Fibroblast of upper back skin (primary cell): Measurements from ENCODE around the gene CD4.
"Not testable (repeated sequence)": the region's sequence is repeated elsewhere in the genome, so short reads cannot be mapped to it uniquely, and the experiment has no call there.

Source experiments
- DNase-seq: peaks from one replicate; pipeline ENCODE4 v3.0.0-alpha.2; 2013

CD4 gene

DNA sequence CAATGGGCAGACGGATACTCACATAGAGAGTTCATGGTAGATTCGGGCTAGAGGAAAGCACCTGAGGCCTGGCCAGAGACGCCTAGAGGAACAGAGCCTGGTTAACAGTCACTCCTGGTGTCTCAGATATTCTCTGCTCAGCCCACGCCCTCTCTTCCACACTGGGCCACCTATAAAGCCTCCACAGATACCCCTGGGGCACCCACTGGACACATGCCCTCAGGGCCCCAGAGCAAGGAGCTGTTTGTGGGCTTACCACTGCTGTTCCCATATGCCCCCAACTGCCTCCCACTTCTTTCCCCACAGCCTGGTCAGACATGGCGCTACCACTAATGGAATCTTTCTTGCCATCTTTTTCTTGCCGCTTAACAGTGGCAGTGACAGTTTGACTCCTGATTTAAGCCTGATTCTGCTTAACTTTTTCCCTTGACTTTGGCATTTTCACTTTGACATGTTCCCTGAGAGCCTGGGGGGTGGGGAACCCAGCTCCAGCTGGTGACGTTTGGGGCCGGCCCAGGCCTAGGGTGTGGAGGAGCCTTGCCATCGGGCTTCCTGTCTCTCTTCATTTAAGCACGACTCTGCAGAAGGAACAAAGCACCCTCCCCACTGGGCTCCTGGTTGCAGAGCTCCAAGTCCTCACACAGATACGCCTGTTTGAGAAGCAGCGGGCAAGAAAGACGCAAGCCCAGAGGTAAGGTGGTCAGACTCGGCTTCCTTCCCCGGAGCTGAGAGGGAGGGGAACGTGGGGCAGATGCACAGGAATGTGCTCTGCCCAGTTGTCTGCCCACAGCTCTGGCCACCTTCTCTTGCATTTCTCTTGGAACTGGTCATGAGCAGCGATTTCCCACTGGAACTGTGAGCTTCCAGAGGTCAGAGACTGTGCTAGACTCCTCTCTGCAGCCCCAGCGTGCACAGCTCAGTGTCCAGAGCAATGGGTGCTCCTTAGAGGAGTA lies at the start of gene CD4:
Gene CD4, plus strand, starts transcription at position 557 of the 953 bp plus-strand sequence. CDS start 10,611 bp downstream, outside the sequence.
- DNase-seq, result no peak

- not testable (repeated sequence) for DNase-seq
These were observed 47.2 kb upstream of the CD4 start for GRCh38 chr12:6742080-6742479.

GRCh38 chr12:6742834-6743233 lies 46.5 kb upstream of the CD4 start:
- no peak for DNase-seq

GRCh38 chr12:6743300-6743699 lies 46.0 kb upstream of the CD4 start:
- DNase-seq, result not testable (repeated sequence)

DNA sequence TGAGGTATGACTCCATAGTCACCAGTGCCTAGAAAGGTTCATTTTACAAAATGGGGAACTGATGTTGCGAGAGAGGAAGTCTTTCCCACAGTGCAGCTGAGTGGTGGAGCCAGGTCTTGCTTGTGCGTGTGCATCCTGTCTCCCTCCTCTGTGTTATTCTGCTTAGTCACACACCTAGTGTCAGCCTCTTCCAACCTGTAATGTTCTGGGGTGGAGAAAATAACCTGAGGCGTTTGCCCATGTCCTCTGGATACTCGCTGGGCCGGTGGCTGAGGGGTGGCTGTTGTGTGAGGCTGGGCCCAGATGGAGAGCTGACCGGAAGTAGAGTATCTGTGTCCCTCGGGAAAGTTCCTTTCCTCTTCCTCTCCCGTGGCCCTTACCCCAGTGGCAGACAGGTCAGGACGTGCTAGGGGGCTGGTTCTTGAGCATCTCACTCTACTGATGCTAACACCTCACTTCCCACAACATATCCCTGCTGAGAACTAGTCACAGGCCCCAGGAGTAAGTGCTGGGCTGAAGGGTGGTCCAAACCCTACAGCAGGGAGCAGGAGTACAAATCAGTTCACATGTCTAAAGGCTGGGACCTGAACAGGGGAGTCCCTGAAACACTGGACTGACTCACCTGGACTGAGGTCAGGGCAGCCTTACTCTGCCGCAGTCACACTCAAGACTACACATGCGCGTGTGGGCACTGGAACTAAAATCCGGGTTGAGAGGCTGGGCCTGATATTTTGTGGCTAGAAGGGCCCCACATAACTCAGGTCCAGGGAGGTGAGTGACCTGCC lies 43.4 kb upstream of the CD4 start:
- DNase-seq, result no peak

DNA sequence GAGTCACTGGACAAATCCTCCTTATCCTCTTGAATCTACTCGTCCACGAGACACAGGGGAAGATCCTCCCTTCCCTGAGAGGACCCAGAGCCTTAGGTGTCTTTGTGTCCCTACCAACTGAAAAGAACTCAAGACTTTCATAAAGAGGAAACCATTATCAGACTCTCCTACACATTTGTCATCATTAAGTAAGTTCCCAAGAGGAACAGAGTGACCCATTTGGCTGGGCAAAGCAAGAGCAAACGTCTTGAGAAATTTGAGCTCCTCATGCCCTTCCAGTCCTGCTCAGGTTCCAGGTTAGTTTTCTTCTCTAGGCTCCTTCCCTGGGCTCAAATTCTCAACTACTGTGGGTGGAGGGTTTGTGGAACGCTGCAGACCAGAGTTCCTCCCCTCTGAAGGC lies 42.1 kb upstream of the CD4 start:
- no peak for DNase-seq

GRCh38 chr12:6748761-6749160 lies 40.6 kb upstream of the CD4 start:
- DNase-seq, result no peak

- DNase-seq, result no peak
These were observed 38.8 kb upstream of the CD4 start for GRCh38 chr12:6750506-6750905.

DNA sequence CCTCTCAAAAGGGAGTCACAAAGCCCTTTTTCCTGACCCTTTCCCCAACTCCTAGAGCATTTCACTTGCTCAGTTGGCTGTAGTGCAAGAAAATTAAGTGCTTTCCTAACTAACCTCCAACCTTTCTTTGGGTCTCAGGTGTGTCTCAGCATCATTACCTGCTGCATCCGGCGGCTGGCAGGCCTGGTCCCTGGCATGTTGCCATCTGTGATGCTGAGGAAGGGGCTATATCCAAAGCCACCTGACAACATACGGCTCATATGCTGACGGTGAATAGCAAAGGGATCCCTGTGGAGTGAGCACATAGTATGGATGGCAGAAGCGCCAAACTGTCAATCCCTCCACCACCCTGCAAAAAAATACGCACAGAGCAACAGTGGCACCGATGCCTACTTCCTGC lies 37.6 kb upstream of the CD4 start:
- DNase-seq, result no peak

DNA sequence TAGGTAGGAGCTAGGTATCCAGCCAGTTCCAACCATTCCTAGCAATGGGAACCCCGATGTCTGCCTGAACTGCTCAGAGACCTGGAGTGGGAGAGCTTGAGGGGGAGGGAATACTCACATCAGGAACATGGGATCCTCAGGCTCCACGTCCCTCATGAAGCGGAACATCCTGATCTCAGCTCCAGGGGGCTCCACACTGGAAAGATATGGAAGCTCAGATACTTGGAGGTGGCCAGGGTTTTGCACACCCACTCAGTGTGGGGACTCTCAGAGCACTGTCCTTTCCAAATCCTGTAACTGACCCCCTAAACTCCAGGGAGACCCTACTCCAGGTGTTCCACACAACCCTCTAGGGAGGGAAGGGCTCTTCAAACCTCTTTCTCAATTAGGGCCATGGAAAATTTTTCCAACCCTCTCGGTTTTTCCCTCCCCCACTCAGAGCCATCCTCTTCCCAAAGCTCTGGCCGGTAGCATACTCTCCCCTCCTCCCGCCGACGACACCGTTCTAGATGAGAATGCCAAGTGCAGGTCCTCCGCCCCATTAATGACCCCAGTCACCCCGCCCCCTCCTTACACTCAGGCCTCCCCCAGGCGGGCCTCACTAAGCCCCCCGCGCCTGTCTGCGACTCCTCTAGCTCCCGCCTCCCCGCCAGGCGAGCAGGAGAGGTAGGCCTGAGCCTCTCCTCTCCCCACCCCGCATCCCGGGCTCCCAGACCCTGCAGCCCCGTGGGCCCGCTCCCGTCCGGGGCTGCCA lies 37.0 kb upstream of the CD4 start:
- peak; percentile 62 for DNase-seq

DNA sequence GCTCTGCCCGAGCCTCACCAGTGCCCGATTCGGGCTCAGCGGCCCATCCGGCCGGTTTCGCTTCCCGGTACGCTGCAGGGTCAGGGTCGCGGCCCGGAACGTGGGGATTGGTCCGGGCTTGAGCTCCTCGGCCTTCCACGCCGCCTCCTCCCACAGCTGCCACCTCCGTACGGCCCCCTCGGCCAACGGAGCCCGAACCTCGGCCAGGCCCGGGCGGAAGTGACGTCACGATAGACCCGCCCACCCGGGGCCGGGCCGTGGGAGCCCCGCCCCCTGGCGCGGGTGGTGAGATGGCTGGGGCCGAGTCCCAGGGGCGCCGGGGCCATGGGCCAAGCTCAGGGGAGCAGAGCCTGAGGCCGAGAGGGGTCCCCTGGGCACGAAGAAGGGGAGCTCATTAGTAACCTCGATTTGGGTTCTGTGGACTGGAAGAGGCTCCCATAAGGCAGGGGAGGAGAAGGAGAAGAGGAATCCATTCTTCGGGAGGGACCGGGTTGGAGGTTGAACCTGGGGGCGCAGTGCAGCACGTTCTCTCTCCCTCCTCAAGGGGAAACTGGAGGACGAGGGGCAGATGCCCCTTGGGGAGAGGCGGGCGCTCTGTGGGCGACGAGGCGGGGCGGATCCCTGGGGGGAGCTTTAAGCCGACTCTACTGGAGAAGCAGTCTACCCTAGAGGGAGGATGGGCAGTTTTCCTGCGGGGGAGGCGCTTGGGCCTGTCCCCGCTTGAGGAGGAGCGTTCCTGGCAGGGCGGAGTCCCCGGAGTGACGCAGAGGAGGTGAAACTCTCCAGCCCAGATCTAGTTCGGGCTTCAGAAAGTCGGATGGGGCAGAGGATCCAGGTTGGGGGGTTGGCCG lies 36.2 kb upstream of the CD4 start, which contains the start of gene MLF2:
Gene MLF2, minus strand, starts transcription at position 221 of the 851 bp plus-strand sequence. CDS start 807 bp downstream, outside the sequence.
- peak; percentile 100 for DNase-seq

GRCh38 chr12:6753772-6754356 lies 35.5 kb upstream of the CD4 start:
- DNase-seq, result no peak

- no peak for DNase-seq
These were observed 34.9 kb upstream of the CD4 start for GRCh38 chr12:6754411-6754810.

DNA sequence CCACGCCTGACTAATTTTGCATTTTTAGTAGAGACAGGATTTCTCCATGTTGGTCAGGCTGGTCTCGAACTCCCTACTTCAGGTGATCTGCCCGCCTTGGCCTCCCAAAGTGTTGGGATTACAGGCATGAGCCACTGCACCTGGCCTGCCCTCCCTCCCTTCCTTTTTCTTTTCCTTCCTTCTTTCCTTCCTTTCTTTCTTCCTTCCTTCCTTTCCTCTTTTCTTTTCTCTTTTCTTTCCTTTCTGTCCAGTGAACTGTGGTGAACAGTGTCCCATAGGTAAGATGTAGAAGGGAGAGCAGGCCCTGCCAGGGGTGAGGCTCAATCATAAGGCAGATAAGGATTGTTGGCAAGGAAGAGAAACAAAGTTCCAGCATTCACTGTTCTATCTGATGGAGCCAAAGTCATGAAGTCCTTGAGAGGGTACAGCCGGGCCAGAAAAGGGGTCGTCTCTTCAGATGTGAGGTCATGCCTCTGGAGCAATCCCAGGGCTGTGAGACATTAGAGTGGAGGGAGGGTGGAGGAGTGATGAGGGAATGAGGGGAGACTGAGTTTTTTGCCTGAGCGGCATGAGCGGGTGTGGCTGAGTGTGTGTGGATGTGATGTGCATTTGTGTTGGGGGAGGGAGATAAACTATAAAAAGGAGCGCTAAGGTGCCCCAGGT lies 32.2 kb upstream of the CD4 start:
- no peak for DNase-seq

DNA sequence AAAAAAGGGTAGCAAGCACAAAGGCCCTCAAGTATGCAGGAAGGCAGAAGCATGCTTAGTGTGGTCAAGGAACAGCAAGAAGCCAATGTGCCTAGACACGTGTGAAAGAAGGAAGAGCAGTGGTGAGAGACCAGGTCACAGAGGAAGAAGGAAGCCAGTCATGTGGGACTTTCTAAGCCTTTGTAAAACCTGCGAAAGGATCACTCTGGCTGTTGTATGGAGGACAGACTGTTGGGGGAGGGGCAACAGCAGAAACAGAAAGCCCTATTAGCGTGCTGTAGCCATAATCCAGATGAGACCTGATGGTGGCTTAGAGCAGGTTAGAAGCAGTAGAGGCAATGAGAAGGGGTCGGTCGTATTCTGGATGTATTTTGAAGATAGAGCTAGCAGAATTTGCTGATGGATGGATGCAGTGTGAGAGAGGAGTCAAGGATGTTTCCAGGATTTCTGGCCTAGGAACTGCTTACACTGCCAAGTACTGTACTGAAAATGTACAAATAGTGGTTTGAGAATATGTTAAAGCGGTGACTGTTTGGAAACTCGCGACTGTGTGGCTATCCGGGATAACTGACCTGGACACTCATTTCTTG lies 30.7 kb upstream of the CD4 start:
- DNase-seq, result no peak

DNA sequence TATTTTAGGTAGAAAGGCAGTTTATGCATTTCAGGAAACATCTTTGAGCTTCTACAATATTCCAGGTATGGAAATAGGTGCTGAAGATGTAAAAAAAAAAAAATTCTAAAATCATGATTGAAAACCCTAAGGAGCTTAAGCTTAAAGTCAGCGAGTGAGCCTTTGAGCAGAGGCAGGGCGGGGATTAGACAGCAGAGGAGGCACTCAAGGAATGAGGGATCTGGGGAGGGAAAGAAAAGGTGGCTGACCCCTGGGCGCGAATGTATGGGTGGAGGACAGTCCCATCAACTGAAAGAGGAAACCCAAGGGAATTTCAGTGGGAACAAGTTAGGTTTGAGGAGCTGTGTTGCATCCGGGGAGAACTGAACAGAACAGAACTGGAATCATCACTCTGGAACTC lies 29.6 kb upstream of the CD4 start:
- no peak for DNase-seq

DNA sequence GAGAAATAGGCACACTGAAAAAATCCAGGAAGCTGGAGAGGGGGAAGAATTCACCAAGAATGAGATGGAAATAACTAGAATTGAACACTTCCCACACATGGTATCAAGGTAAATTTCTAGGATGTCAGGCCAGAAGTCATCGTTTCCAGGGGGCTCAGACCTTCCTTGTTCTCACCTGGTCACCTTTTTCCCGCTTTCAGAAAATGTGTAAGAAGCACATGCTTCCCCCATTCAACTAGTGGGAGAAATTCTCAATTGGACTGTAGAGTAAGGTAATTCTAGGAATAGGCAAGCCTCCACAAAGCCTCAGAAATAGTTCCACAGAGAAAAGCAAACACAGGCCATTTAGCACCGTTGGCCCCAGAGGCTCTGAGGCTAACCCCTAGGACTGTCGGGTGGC lies 25.9 kb upstream of the CD4 start:
- no peak for DNase-seq

GRCh38 chr12:6764011-6764828 lies 25.1 kb upstream of the CD4 start:
- peak; percentile 100 for DNase-seq

GRCh38 chr12:6765048-6765633 lies 24.2 kb upstream of the CD4 start:
- no peak for DNase-seq
